Measurements from ENCODE around the gene FGF14.
"Not testable (repeated sequence)": the region's sequence is repeated elsewhere in the genome, so short reads cannot be mapped to it uniquely, and the experiment has no call there.

The FGF14 gene

DNA sequence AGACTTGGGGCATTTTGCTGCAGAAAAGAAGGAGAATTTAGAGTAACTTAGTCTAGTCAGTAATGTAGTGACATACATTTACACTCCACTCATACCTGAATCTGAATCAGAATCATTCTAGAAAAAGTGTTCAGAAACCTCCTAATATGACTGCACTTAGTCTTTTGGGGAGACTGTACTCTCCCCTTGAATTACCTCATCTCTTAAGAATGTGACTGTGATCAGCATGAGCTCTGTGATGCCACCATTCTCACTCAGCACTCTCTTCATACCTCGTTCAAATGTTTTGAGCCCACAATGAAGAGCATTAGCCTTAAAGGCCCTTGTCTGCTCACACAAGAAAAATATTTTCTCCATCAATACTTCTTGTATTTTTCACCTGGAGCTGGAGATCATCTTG lies 229.4 kb downstream of the FGF14 start:
- in situ Hi-C loops (cut with MboI; ENCODE audit: low pct_unique_long_range_greater_than_20kb, low sequenced_read_pairs): no loop called here
- DNase-seq: no peak

DNA sequence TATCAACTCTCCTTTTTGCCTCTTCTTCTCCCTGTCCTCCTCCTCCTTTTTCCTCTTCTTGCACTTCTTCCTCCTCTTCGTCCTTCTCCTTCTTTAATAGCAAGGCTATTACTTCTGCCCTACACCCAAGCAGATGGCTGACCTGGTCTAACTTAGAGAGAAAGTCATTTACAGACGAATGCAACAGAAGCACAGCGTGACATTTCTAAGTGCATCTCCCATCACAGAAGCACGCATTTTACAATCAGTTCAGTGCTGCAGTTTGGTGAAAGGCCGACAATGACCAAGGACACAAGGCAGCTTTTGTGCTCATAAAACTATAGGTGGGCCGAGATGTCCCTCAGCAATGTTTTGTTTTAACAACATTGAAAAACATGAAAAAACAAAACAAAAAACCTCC lies 231.5 kb downstream of the FGF14 start:
- DNase-seq: no peak
- in situ Hi-C loops (cut with MboI; ENCODE audit: low pct_unique_long_range_greater_than_20kb, low sequenced_read_pairs): no loop called here

- no peak for DNase-seq
- in situ Hi-C loops (cut with MboI; ENCODE audit: low pct_unique_long_range_greater_than_20kb, low sequenced_read_pairs): no loop called here
Measured at GRCh38 chr13:102169471-102170015, 232.3 kb downstream of the FGF14 start.

- DNase-seq: no peak
- in situ Hi-C loops (cut with MboI; ENCODE audit: low pct_unique_long_range_greater_than_20kb, low sequenced_read_pairs): no loop called here
Measured at GRCh38 chr13:102152790-102153189, 249.1 kb downstream of the FGF14 start.

DNA sequence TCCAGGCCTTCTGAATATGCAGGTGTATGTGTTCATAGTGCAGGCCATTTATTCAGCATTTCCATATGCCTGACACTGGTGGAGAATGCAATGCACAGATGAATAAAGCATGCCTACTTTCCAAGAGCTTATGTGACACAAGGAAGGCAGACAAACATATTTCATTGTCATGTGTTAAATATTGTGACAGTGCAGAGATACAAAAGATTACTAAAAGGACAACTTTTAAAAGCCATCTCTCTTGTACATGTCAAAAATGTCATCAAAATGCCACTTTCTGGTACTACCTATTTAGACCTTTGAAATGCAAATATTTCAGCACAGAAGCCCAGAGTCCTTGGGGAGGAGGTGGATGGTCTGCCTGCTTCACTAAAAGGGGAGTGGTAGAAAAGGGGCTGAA lies 254.5 kb downstream of the FGF14 start:
- in situ Hi-C loops (cut with MboI; ENCODE audit: low pct_unique_long_range_greater_than_20kb, low sequenced_read_pairs): no loop called here
- no peak for DNase-seq

GRCh38 chr13:102145750-102146149 lies 256.1 kb downstream of the FGF14 start:
- in situ Hi-C loops (cut with MboI; ENCODE audit: low pct_unique_long_range_greater_than_20kb, low sequenced_read_pairs): no loop called here
- DNase-seq: no peak

- in situ Hi-C loops (cut with MboI; ENCODE audit: low pct_unique_long_range_greater_than_20kb, low sequenced_read_pairs): no loop called here
Measured at GRCh38 chr13:102142473-102142826, 259.4 kb downstream of the FGF14 start.

GRCh38 chr13:102141625-102142472 lies 260.0 kb downstream of the FGF14 start:
- DNase-seq: peak; percentile 8
- in situ Hi-C loops (cut with MboI; ENCODE audit: low pct_unique_long_range_greater_than_20kb, low sequenced_read_pairs): no loop called here

More at GRCh38 chr13:102142473-102142826, 259.4 kb downstream of the FGF14 start:
- no peak for DNase-seq

DNA sequence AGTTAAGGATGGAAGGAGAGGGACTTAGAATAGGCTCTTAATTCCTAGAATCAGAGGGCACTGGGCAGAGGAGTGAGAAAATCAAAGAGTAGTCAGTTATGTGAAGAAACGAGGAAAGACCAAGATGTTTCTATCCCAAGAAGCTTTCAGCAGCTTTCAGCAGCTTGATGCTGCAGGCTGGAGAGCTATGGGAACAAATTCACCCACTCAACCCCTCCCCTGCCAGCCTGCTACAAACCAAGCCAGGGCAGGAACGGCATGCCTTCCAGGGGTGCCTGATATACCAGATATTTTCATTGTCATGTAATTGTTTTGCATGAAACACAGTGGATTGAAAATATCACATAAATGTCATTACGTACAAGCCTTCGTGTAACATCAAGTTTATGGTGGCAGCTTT lies 262.2 kb downstream of the FGF14 start:
- in situ Hi-C loops (cut with MboI; ENCODE audit: low pct_unique_long_range_greater_than_20kb, low sequenced_read_pairs): no loop called here
- no peak for DNase-seq

- DNase-seq: no peak
- in situ Hi-C loops (cut with MboI; ENCODE audit: low pct_unique_long_range_greater_than_20kb, low sequenced_read_pairs): no loop called here
Measured at GRCh38 chr13:102138635-102139190, 263.1 kb downstream of the FGF14 start.

- in situ Hi-C loops (cut with MboI; ENCODE audit: low pct_unique_long_range_greater_than_20kb, low sequenced_read_pairs); DNase-seq: not testable (repeated sequence)
Measured at GRCh38 chr13:102137904-102138303, 263.9 kb downstream of the FGF14 start.

- in situ Hi-C loops (cut with MboI; ENCODE audit: low pct_unique_long_range_greater_than_20kb, low sequenced_read_pairs): no loop called here
- DNase-seq: no peak
Measured at GRCh38 chr13:102136735-102137296, 265.0 kb downstream of the FGF14 start.

GRCh38 chr13:102132777-102133295 lies 269.0 kb downstream of the FGF14 start:
- in situ Hi-C loops (cut with MboI; ENCODE audit: low pct_unique_long_range_greater_than_20kb, low sequenced_read_pairs): no loop called here

GRCh38 chr13:102131246-102131645 lies 270.6 kb downstream of the FGF14 start:
- in situ Hi-C loops (cut with MboI; ENCODE audit: low pct_unique_long_range_greater_than_20kb, low sequenced_read_pairs): no loop called here
- no peak for DNase-seq

More at GRCh38 chr13:102132777-102133295, 269.0 kb downstream of the FGF14 start:
- no peak for DNase-seq

- in situ Hi-C loops (cut with MboI; ENCODE audit: low pct_unique_long_range_greater_than_20kb, low sequenced_read_pairs): no loop called here
- peak; percentile 1 for DNase-seq
Measured at GRCh38 chr13:102128216-102128810, 273.5 kb downstream of the FGF14 start.

DNA sequence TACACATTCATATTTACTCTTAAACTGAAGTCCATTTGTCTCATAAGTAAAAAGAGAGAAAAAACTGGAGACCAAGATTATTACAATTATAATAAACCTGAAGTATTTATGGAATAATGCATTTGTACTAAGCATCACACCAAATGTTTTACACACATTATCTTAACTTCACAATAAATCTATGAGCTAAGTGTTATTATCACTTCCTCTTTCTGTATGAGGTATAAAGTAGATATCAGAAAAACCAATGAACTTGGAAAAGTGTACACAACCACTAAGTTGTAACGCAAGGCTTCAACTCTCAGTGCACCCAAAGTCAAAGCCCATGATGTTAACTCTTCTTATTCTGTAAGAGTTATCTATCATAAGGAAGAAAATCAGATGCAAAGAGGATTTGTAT lies 274.7 kb downstream of the FGF14 start:
- in situ Hi-C loops (cut with MboI; ENCODE audit: low pct_unique_long_range_greater_than_20kb, low sequenced_read_pairs): no loop called here
- no peak for DNase-seq

DNA sequence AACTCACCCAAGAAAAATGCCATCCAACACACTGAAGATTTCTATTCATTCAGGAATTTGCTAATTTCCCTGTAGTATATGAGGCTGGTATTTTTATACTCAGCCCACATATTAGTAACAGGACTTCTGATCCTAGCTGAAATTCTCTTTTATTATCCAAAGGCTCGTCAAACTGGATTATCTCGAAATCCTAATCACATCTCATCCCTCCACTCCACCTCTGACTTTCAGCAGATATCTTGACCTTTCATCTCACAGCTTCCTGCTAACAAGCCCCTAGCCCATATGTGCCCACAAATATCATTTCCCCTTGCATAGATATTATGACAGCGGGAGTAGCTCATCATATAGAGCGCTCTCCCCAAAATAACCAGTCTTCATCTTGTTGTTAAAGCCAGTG lies 279.7 kb downstream of the FGF14 start:
- DNase-seq: no peak
- in situ Hi-C loops (cut with MboI; ENCODE audit: low pct_unique_long_range_greater_than_20kb, low sequenced_read_pairs): no loop called here

DNA sequence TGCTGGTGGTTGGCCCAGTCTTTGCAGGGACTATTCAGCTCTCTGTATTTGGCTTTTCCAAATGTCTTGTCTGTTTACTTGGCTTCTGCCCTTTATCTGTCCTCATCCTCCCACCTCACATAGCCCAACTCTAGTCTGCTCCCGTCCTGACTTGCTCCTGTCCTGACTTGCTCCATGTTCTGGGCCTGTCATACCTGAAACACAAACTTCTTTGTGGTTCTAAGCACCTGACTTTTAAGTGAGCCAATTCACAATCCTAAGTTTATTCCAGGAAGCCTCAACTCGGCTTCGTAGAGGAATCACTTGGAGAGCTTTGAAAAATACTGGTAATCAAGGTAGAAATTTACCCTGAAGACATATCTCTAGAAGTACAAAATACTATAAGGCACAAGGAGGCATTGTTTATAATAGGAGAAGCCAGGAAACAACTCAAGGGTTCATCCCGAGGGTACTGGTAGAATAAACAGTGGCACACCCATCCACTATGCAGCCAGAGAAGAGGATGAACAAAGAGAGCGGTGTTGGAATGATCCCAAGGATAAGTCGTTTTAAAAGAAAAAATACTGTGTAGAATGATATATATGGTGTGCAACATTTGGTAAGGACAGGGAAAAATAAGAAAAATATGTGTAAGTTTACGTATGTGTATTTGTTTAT lies 284.5 kb downstream of the FGF14 start:
- in situ Hi-C loops (cut with MboI; ENCODE audit: low pct_unique_long_range_greater_than_20kb, low sequenced_read_pairs): no loop called here
- DNase-seq: no peak

- no peak for DNase-seq
- in situ Hi-C loops (cut with MboI; ENCODE audit: low pct_unique_long_range_greater_than_20kb, low sequenced_read_pairs): no loop called here
Measured at GRCh38 chr13:102103469-102103868, 298.4 kb downstream of the FGF14 start.
